ENCODE measurements around the gene FAM114A1.

Gene FAM114A1

DNA sequence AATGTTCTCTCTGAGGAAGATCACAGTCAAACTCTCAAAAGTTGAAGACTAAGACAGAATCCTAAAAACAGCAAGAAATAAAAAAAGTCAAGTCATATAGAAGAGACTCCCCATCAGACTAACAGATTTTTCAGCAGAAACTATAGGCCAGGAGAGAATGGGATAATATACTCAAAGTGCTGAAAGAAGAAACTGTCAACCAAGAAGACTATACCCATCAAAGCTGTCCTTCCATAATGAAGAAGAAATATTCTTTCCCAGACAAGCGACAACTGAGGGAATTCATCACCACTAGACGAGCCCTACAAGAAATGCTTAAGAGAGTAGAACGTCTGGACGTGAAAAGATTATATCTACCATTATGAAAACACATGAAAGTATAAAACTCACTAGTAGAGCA is 33.0 kb upstream of the FAM114A1 start:
- Histone ChIP-seq H3K4me3 (ENCODE audit: low read length) (no peak overlapping the region), H3K9me3 (ENCODE audit: control insufficient read depth, low read length) (no peaks in the 10 kb centered on the region), H3K4me1 (ENCODE audit: control insufficient read depth, insufficient read depth, low read length) (no peaks in the 10 kb centered on the region), H3K27me3 (ENCODE audit: control insufficient read depth, insufficient read depth, low read length) (no peaks in the 10 kb centered on the region), H3K36me3 (ENCODE audit: control insufficient read depth, insufficient read depth, low read length) (no peaks in the 10 kb centered on the region), H3K9ac (ENCODE audit: low read length) (no peak overlapping the region)

DNA sequence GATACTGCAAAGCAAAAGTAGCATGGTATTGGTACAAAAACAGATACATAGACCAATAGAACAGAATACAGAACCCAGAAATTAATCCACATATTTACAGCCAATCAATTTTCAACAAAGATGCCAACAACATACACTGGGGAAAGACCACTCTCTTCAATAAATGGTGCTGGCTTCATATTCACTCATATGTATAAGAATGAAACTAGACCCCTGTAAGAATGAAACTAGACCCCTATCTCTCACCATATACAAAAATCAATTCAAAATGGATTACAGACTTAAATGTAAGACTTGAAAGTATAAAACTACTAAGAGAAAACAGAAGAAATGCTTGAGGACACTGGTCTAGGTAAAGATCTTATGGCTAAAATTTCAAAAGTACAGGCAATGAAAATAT is 30.3 kb upstream of the FAM114A1 start:
- no peaks in the 10 kb centered on the region for H3K36me3 ChIP-seq (ENCODE audit: control insufficient read depth, insufficient read depth, low read length)
- H3K27me3 ChIP-seq (ENCODE audit: control insufficient read depth, insufficient read depth, low read length): no peaks in the 10 kb centered on the region
- no peak overlapping the region for H3K4me3 ChIP-seq (ENCODE audit: low read length)
- no peaks in the 10 kb centered on the region for H3K9me3 ChIP-seq (ENCODE audit: control insufficient read depth, low read length)
- H3K4me1 ChIP-seq (ENCODE audit: control insufficient read depth, insufficient read depth, low read length): no peaks in the 10 kb centered on the region
- no peak overlapping the region for H3K9ac ChIP-seq (ENCODE audit: low read length)

DNA sequence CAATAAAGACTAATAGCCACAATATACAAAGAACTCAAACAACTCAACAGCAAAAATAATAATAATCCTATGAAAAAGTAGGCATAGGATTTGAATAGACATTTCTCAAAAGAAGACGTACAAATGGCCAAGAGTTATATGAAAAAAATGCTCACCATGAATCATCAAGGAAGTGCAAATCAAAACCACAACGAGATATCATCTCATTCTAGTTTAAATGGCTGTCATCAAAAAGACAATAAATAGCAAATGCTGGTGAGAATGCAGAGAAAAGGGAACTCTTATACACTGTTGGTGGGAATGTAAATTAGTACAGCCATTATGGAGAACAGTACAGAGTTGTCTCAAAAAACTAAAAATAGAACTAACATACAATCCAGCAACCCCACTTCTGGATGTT is 29.8 kb upstream of the FAM114A1 start:
- Histone ChIP-seq H3K27me3 (ENCODE audit: control insufficient read depth, insufficient read depth, low read length) (no peaks in the 10 kb centered on the region), H3K9me3 (ENCODE audit: control insufficient read depth, low read length) (no peaks in the 10 kb centered on the region), H3K9ac (ENCODE audit: low read length) (no peak overlapping the region), H3K36me3 (ENCODE audit: control insufficient read depth, insufficient read depth, low read length) (no peaks in the 10 kb centered on the region), H3K4me1 (ENCODE audit: control insufficient read depth, insufficient read depth, low read length) (no peaks in the 10 kb centered on the region), H3K4me3 (ENCODE audit: low read length) (no peak overlapping the region)

DNA sequence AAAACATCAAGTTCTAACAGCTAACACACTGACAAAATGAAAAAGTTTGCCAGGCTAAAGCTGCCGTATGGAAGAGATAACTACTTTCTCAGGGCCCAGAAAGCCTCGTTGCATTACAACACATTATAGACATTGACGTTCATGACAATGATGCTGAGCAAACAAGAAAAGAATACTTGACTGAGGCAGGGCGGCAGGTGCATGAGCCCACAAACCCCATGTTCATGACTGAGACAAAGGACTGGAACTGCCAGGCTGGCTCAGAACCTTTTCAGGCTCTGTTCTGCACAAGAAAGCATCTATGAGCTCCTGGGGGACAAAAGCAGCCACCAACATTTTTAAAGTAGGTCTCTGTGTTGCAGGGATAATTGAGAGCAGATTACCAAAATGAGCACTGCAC is 24.6 kb upstream of the FAM114A1 start:
- H3K27me3 ChIP-seq (ENCODE audit: control insufficient read depth, insufficient read depth, low read length): no peaks in the 10 kb centered on the region
- H3K4me3 ChIP-seq (ENCODE audit: low read length): no peak overlapping the region
- no peaks in the 10 kb centered on the region for H3K4me1 ChIP-seq (ENCODE audit: control insufficient read depth, insufficient read depth, low read length)
- H3K36me3 ChIP-seq (ENCODE audit: control insufficient read depth, insufficient read depth, low read length): no peaks in the 10 kb centered on the region
- no peaks in the 10 kb centered on the region for H3K9me3 ChIP-seq (ENCODE audit: control insufficient read depth, low read length)
- H3K9ac ChIP-seq (ENCODE audit: low read length): no peak overlapping the region

DNA sequence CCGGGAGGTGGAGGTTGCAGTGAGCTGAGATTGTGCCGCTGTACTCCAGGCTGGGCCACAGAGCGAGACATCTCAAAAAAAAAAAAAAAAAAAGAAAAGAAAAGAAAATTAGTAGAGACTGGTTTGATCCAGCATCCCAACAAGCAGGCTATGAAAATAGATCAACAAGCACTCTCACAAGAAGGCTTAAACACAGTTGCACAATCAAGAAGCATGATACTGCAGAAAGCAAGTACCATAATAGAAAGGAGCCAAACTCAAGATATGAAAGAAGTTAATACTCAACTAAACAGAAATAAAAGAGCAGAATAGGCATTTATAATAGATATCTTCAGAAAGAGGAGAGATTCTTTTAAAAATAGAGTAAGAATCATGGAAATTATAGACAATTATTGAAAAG is 21.6 kb upstream of the FAM114A1 start:
- Histone ChIP-seq H3K9ac (ENCODE audit: low read length) (no peak overlapping the region), H3K9me3 (ENCODE audit: control insufficient read depth, low read length) (no peaks in the 10 kb centered on the region), H3K27me3 (ENCODE audit: control insufficient read depth, insufficient read depth, low read length) (no peaks in the 10 kb centered on the region), H3K4me3 (ENCODE audit: low read length) (no peak overlapping the region), H3K36me3 (ENCODE audit: control insufficient read depth, insufficient read depth, low read length) (no peaks in the 10 kb centered on the region), H3K4me1 (ENCODE audit: control insufficient read depth, insufficient read depth, low read length) (no peaks in the 10 kb centered on the region)

DNA sequence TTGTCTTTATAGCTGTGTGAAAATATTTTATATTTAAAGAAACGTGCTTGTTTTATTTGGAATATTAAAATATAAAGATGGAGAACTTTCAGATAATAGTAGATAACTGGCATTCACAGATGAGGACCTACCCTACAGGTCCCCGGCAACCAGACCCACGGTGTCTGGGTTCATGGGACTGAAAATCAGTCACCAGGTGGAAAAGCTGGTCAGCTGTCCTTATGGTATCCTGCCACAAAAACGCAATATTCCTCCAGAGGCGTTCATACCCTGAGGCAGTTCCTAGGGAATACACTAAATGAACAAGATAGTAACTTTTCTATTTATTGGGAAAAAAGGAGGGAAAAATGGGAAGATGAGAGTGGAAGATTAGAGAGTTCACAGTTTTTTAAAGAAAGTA is 12.1 kb upstream of the FAM114A1 start:
- no peaks in the 10 kb centered on the region for H3K36me3 ChIP-seq (ENCODE audit: control insufficient read depth, insufficient read depth, low read length)
- H3K4me3 ChIP-seq (ENCODE audit: low read length): no peak overlapping the region
- no peaks in the 10 kb centered on the region for H3K9me3 ChIP-seq (ENCODE audit: control insufficient read depth, low read length)
- H3K4me1 ChIP-seq (ENCODE audit: control insufficient read depth, insufficient read depth, low read length): peaks cover 13% of the 10 kb centered on the region
- H3K9ac ChIP-seq (ENCODE audit: low read length): peak overlapping the region; percentile 56
- no peaks in the 10 kb centered on the region for H3K27me3 ChIP-seq (ENCODE audit: control insufficient read depth, insufficient read depth, low read length)

DNA sequence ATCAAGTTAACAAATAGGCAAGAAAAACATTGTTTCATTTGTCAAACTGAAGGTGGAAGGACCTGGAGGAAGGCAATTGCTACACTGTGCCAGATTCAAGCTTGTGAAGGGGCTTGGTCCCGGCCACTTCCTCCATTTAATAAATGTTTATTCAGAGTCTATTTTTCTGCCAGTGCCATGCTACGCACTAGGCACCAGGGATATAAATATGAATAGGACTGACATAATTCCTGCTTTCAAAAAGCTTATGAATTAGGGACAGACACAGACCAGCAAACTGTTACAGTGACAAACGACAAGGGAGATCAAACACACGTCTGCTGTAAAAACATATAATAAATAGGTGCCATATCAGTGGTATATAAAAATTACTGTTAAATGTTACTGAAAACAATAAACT is 11.6 kb upstream of the FAM114A1 start:
- Histone ChIP-seq H3K4me1 (ENCODE audit: control insufficient read depth, insufficient read depth, low read length) (peaks cover 13% of the 10 kb centered on the region), H3K36me3 (ENCODE audit: control insufficient read depth, insufficient read depth, low read length) (no peaks in the 10 kb centered on the region), H3K9me3 (ENCODE audit: control insufficient read depth, low read length) (no peaks in the 10 kb centered on the region), H3K9ac (ENCODE audit: low read length) (peak overlapping the region; percentile 56), H3K4me3 (ENCODE audit: low read length) (no peak overlapping the region), H3K27me3 (ENCODE audit: control insufficient read depth, insufficient read depth, low read length) (no peaks in the 10 kb centered on the region)

DNA sequence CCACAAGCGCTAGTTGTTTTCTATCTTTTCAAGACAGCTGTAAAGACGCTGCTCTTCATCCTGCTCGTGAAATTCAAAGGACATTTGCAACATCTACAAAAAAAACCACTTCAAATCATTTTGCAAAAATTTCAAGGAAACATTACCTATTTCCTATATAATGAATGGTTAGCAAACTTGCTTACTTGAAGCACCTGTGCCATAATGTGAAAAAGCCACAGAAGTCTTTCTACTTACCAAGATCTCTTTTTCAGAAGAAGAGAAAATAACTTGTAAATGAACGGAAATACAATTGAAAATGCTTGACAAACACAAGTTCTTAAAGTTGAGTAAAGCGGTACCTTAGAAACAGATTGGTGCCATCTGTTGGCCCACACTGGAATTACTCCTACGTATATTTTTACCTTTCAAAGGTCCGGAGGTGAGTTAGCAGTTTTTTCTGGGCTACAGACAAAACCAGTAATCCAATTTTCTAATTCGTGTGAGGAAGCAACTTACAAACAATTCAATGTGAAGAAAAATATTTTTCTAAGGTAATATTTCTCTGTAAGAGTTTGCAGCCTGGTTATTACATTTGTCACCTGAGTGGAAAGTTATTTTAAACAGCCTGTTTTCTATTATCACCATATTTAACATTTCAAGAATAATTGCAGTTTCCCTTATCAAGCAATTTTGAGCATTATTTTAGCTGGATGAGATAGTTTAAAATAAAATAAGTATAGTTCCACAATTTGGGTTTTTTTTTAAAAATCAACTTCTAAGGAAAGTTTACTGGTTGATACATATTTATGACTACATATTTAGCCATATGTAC is 10.9 kb upstream of the FAM114A1 start, which contains the start of gene TLR6:
TSS of gene TLR6 (minus strand) at position 294 of the 814 bp plus-strand sequence. CDS start 27,344 bp downstream, outside the sequence.
- peak within 1 kb of the TSS; percentile 56 for H3K9ac ChIP-seq (ENCODE audit: low read length)
- peaks cover 13% of the 10 kb centered on the region for H3K4me1 ChIP-seq (ENCODE audit: control insufficient read depth, insufficient read depth, low read length)
- H3K9me3 ChIP-seq (ENCODE audit: control insufficient read depth, low read length): no peaks in the 10 kb centered on the region
- H3K4me3 ChIP-seq (ENCODE audit: low read length): no peak within 1 kb of the TSS
- no peaks in the 10 kb centered on the region for H3K27me3 ChIP-seq (ENCODE audit: control insufficient read depth, insufficient read depth, low read length)
- no peaks in the 10 kb centered on the region for H3K36me3 ChIP-seq (ENCODE audit: control insufficient read depth, insufficient read depth, low read length)

DNA sequence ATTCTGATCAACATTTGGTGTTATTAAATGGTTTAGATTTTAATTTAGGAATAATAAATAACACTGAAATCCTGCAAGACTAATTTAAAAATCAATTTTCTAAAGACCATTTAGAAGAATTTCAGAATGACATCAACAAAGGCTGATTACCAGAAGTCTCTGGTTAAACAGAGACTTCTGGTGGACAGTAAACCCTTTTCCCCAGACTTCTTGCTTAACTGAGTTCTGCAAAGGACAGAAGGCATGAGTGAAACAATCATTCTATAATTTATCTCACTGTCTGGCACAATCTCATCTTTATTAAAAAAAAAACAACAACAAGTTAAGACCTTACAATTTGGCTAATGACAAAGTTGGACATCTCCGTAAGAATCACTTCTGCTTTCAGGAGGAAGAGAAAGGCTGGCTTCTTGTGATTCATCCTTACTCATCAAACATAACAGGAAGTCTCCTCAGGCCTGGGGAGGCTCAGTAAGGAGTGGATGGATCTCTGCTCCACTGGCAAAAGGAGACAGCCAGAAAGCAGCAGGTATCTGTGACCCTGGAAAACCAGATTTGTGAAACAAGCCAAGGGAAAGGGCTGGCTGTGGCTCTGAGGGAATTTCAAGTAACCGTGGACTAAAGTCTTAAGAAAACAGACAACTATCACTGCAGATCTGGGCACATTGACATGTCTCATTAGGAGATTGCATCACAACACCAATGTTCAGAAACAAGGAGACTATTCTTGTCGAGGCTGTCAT is 10.1 kb upstream of the FAM114A1 start:
- Histone ChIP-seq H3K4me3 (ENCODE audit: low read length) (no peak overlapping the region), H3K27me3 (ENCODE audit: control insufficient read depth, insufficient read depth, low read length) (no peaks in the 10 kb centered on the region), H3K36me3 (ENCODE audit: control insufficient read depth, insufficient read depth, low read length) (no peaks in the 10 kb centered on the region), H3K9me3 (ENCODE audit: control insufficient read depth, low read length) (no peaks in the 10 kb centered on the region), H3K4me1 (ENCODE audit: control insufficient read depth, insufficient read depth, low read length) (peaks cover 13% of the 10 kb centered on the region), H3K9ac (ENCODE audit: low read length) (peak overlapping the region; percentile 10)

DNA sequence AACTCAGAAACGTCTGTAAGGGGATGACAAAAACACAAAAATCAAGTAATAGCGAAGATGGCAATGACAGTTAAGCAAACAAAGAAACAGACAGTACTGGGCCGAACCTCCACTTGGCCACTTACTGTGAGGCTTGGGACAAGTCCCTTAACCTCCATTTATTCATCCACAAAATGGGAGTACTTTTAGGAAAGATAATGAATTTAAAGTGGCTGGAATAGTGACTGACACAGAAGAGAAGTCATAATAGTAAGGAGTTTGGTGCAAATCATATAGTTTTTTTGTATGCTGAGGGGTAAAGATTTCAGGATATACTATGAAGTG is 9.5 kb upstream of the FAM114A1 start:
- no peaks in the 10 kb centered on the region for H3K36me3 ChIP-seq (ENCODE audit: control insufficient read depth, insufficient read depth, low read length)
- no peak overlapping the region for H3K4me3 ChIP-seq (ENCODE audit: low read length)
- H3K9ac ChIP-seq (ENCODE audit: low read length): peak overlapping the region; percentile 10
- H3K9me3 ChIP-seq (ENCODE audit: control insufficient read depth, low read length): no peaks in the 10 kb centered on the region
- peaks cover 13% of the 10 kb centered on the region for H3K4me1 ChIP-seq (ENCODE audit: control insufficient read depth, insufficient read depth, low read length)
- no peaks in the 10 kb centered on the region for H3K27me3 ChIP-seq (ENCODE audit: control insufficient read depth, insufficient read depth, low read length)

DNA sequence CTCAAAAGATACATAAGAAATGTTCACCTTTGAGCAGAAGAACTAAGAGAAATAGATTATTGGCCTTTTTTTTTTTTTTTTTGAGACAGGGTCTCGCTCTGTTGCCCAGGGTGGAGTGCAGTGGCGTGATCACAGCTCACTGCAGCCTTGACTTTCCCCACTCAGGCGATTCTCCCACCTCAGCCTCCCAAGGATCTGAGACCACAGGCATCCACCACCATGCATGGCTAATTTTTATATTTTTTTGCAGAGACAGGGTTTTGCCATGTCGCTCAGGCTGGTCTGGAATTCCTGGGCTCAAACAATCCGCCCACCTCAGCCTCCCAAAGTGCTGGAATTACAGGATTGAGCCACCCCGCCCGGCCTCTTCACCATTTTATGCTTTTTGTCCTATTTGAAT is 8.1 kb upstream of the FAM114A1 start:
- Histone ChIP-seq H3K27me3 (ENCODE audit: control insufficient read depth, insufficient read depth, low read length) (no peaks in the 10 kb centered on the region), H3K4me3 (ENCODE audit: low read length) (no peak overlapping the region), H3K9ac (ENCODE audit: low read length) (no peak overlapping the region), H3K36me3 (ENCODE audit: control insufficient read depth, insufficient read depth, low read length) (no peaks in the 10 kb centered on the region), H3K4me1 (ENCODE audit: control insufficient read depth, insufficient read depth, low read length) (peaks cover 13% of the 10 kb centered on the region), H3K9me3 (ENCODE audit: control insufficient read depth, low read length) (no peaks in the 10 kb centered on the region)

DNA sequence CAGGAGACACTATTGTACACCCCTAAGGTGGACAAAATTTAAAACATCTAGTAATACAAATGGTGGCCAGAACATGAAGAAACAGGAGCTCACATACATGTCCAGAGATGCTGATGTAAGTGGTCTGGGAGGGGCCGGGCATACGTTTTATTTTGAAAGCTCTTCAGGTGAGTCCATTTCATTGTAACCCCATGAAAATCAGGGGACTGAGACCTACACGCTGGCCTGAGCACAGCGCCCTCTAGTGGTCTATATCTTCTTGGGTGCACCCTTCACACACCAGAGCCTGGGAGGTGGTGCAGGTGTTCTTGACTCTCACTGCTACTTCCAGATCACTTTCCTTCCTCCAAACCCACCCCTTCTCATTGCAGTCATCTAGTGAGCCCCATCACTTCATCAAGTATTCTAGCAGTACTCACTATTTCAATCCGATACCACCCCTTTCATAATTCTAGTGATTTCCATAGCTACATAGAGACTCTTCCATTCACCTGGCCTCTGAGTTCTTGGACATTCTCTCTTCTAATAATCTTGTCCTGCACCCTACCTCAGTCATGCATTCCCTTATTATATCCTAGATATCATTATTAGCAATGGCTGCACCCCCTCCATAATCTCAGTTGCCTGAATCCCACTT is 6.7 kb upstream of the FAM114A1 start:
- Histone ChIP-seq H3K9me3 (ENCODE audit: control insufficient read depth, low read length) (no peaks in the 10 kb centered on the region), H3K27me3 (ENCODE audit: control insufficient read depth, insufficient read depth, low read length) (no peaks in the 10 kb centered on the region), H3K36me3 (ENCODE audit: control insufficient read depth, insufficient read depth, low read length) (no peaks in the 10 kb centered on the region), H3K4me3 (ENCODE audit: low read length) (no peak overlapping the region), H3K4me1 (ENCODE audit: control insufficient read depth, insufficient read depth, low read length) (peaks cover 12% of the 10 kb centered on the region), H3K9ac (ENCODE audit: low read length) (no peak overlapping the region)
